K562 (cell line): ENCODE results near the gene WWOX. TPM values are rescaled to one million over a fixed set of nuclear protein-coding genes. Genes with fewer than 3 reads are reported as not detected.

ENCODE experiments used
- ATAC-seq: fragments of 200-7000 bp; cut with Tn5 transposase; 3 replicates; pipeline ENCODE4 v1.9.1; 2020; ENCODE audit warnings: moderate library complexity
- BruUV-seq: library from RNA; stranded (reverse); fragments of 400-500 nt; replicated peaks from 2 replicates; lab custom pipeline; 2021; lab: Mats Ljungman, UMichigan
- CTCF ChIA-PET: fragments of 300-600 bp; formaldehyde crosslinking; extraction: SDS; loops from one replicate; lab custom pipeline; 2021; ENCODE audit warnings: low intra/inter-chr PET ratio; lab: Yijun Ruan, JAX
- POLR2A ChIA-PET: fragments of 300-600, 350-650 bp; sonication (Branson Sonifier 250); formaldehyde crosslinking; extraction: SDS; loops from one replicate; lab custom pipeline; 2021; ENCODE audit warnings: antibody characterized with exemption, inconsistent platforms; lab: Yijun Ruan, JAX
- DNase-seq, 4 experiments: peaks; one replicate each; pipeline versions ENCODE4 v3.0.0 to v3.0.0-alpha.2; 2011 to 2018; ENCODE audit warnings: low spot score in 3 of 4, mixed read lengths in 3 of 4; ENCODE audit errors: extremely low read depth in 1 of 4
- FAIRE-seq: peaks from 2 replicates; lab custom pipeline; 2011; peaks lifted over from hg19 to GRCh38; lab: Jason Lieb, UNC
- H2AFZ ChIP-seq: 2 replicates; pipeline ENCODE4 v1.6.0; 2011; ENCODE audit warnings: low read depth, low read length, control low read depth, inconsistent platforms
- H3K27ac ChIP-seq: fragments of 200-600 bp; 3 replicates; pipeline ENCODE4 v1.8.0; 2011; ENCODE audit warnings: low read depth, mild to moderate bottlenecking, control low read depth, inconsistent platforms, low read length, moderate library complexity, mixed read lengths; ENCODE audit errors: extremely low read depth
- H3K27me3 ChIP-seq, 2 experiments: fragments of 300-600 bp in 1 of 2; 2 replicates in 1 of 2; 3 replicates in 1 of 2; pipeline versions ENCODE4 v1.6.0 to v1.8.0; 2011; ENCODE audit warnings: inconsistent platforms in 2 of 2, low read length in 2 of 2, mild to moderate bottlenecking in 1 of 2, mixed read lengths in 1 of 2, moderate library complexity in 1 of 2; ENCODE audit not compliant: control insufficient read depth in 2 of 2, insufficient read depth in 2 of 2
- H3K36me3 ChIP-seq: fragments of 300-600 bp; 3 replicates; pipeline ENCODE4 v1.8.0; 2011; ENCODE audit warnings: mild to moderate bottlenecking, low read length, inconsistent platforms; ENCODE audit not compliant: control insufficient read depth, insufficient read depth
- H3K4me1 ChIP-seq, 2 experiments: fragments of 200-600 bp in 1 of 2; replicated peaks in 1 of 2; 2 replicates in 1 of 2; 3 replicates in 1 of 2; pipeline versions ENCODE4 v1.5.1 to v1.8.0; 2011; ENCODE audit warnings: inconsistent platforms in 2 of 2, low read length in 2 of 2, mild to moderate bottlenecking in 1 of 2, mixed read lengths in 1 of 2, moderate library complexity in 1 of 2; ENCODE audit not compliant: control insufficient read depth in 2 of 2, insufficient read depth in 2 of 2
- H3K4me2 ChIP-seq: 2 replicates; pipeline ENCODE4 v1.6.1; 2011; ENCODE audit warnings: low read length, control low read depth, inconsistent platforms, mixed read lengths; ENCODE audit not compliant: insufficient read depth
- H3K4me3 ChIP-seq: fragments of 200-600 bp; sonication (generic), shearing (Covaris generic); 2 replicates; pipeline ENCODE4 v1.5.1; 2016; ENCODE audit warnings: control low read depth, inconsistent platforms
- H3K79me2 ChIP-seq: fragments of 200-600 bp; 3 replicates; pipeline ENCODE4 v1.8.0; 2011; ENCODE audit warnings: low read length, inconsistent platforms; ENCODE audit not compliant: control insufficient read depth, insufficient read depth
- H3K9ac ChIP-seq, 2 experiments: 2 replicates each; pipeline versions ENCODE4 v1.6.0 to v1.6.1; 2011; ENCODE audit warnings: low read depth in 2 of 2, low read length in 2 of 2, control low read depth in 1 of 2, inconsistent platforms in 1 of 2, mild to moderate bottlenecking in 1 of 2, mixed read lengths in 1 of 2; ENCODE audit not compliant: insufficient read depth in 1 of 2
- H3K9me1 ChIP-seq: one replicate; pipeline ENCODE4 v1.6.0; 2011; ENCODE audit warnings: inconsistent platforms, mild to moderate bottlenecking, low read length, moderate library complexity; ENCODE audit not compliant: control insufficient read depth, insufficient read depth
- H3K9me3 ChIP-seq: replicated peaks from 2 replicates; pipeline ENCODE4 v1.5.1; 2011; ENCODE audit warnings: low read depth, low read length, inconsistent platforms; ENCODE audit not compliant: control insufficient read depth, insufficient read depth
- H4K20me1 ChIP-seq: replicated peaks from 2 replicates; pipeline ENCODE4 v1.6.1; 2011; ENCODE audit warnings: low read length, inconsistent platforms, mixed read lengths; ENCODE audit not compliant: control insufficient read depth, insufficient read depth
- BCL6 ChIP-seq: fragments of 250-450 bp; sonication (Bioruptor Pico); IDR thresholded peaks from 2 replicates; pipeline ENCODE4 v1.4.0; 2020
- BRD9 ChIP-seq: fragments of 450-650 bp; IDR thresholded peaks from 2 replicates; pipeline ENCODE4 v1.6.1; 2018; ENCODE audit warnings: low read depth; ENCODE audit not compliant: partially characterized antibody
- ESRRB ChIP-seq: fragments of 250-450 bp; sonication (Bioruptor Pico); IDR thresholded peaks from 2 replicates; pipeline ENCODE4 v1.5.0; 2020; ENCODE audit warnings: mild to moderate bottlenecking, moderate library complexity, borderline replicate concordance
- ETV5 ChIP-seq: sonication (generic); formaldehyde crosslinking; IDR thresholded peaks from 2 replicates; pipeline ENCODE4 v1.4.0; 2020; ENCODE audit warnings: low read depth, mild to moderate bottlenecking, missing genetic modification reagents
- PHF20 ChIP-seq: fragments of 450-650 bp; IDR thresholded peaks from 2 replicates; pipeline ENCODE4 v1.6.1; 2018; ENCODE audit not compliant: partially characterized antibody
- TGIF2 ChIP-seq: sonication (generic); formaldehyde crosslinking; IDR thresholded peaks from 2 replicates; pipeline ENCODE4 v1.8.1; 2022; ENCODE audit warnings: mild to moderate bottlenecking, missing genetic modification reagents, moderate library complexity
- ZNF408 ChIP-seq: fragments of 250-450 bp; sonication (Bioruptor Pico); IDR thresholded peaks from 2 replicates; pipeline ENCODE4 v1.4.0; 2020; ENCODE audit warnings: low read depth, mild to moderate bottlenecking, moderate library complexity
- WGBS: fragments of 100-300 bp; shearing (Covaris generic); methylation state at CpG from one replicate; pipeline ENCODE4 v1.1.6; 2016; ENCODE audit warnings: low coverage, mixed read lengths; ENCODE audit not compliant: insufficient coverage; ENCODE audit errors: missing lambda C conversion rate; 5-methylcytosine and 5-hydroxymethylcytosine counted together
- in situ Hi-C: fragments of 300-500 bp; cut with MboI; formaldehyde crosslinking; loops from 4 replicates; pipeline ENCODE4 v1.15.0; 2018; ENCODE audit warnings: inconsistent platforms, mixed read lengths
- intact Hi-C: fragments of 100-400 bp; cut with micrococcal nuclease; formaldehyde crosslinking; loops from 2 replicates; pipeline ENCODE4 v1.14.2; 2022
- polyA plus RNA-seq, 8 experiments: library from polyadenylated mRNA; depleted of rRNA in 4 of 8; stranded (reverse) in 5 of 8; unstranded in 3 of 8; fragments of >200 nt; fragmentation: Nextera tagmentation in 2 of 8; fragmentation: Illumina TruSeq in 1 of 8; extraction: Ambion mirVana in 2 of 8; extraction: Trizol in 1 of 8; gene quantifications; 2 replicates each; pipeline versions ENCODE4 v1.2.1 to v1.2.3, GENCODE V29; 2011 to 2014; ENCODE audit warnings: inconsistent platforms in 1 of 8, missing spikeins in 1 of 8
- total RNA-seq, 7 experiments: library from RNA; depleted of rRNA in 6 of 7; stranded (reverse); fragments of >200 nt in 6 of 7; fragmentation: Illumina TruSeq in 2 of 7; extraction: Trizol in 2 of 7; gene quantifications; 2 replicates each; pipeline versions ENCODE4 v1.2.1 to v1.2.3, GENCODE V29; 2011 to 2021; ENCODE audit warnings: low replicate concordance in 1 of 7
- TF ChIP-seq, protein P1 (sequence below): fragments of 450-650 bp; IDR thresholded peaks from 2 replicates; pipeline ENCODE4 v1.6.1; 2016; ENCODE audit warnings: mild to moderate bottlenecking
- TF ChIP-seq, protein P2 (sequence below): IDR thresholded peaks from 2 replicates; pipeline ENCODE4 v1.6.1; 2016; ENCODE audit warnings: missing genetic modification characterization, missing compliant biosample characterization
- TF ChIP-seq, protein P3 (sequence below): fragments of 250-450 bp; sonication (Bioruptor Pico); IDR thresholded peaks from 2 replicates; pipeline ENCODE4 v1.4.0; 2020

WWOX gene
- total and polyA plus RNA-seq, 9 of the 15 experiments (the other 6 are each of a cell fraction or from before 2014, with no cell fraction given): 1.6 to 22.7 (median 8.1) TPM

DNA sequence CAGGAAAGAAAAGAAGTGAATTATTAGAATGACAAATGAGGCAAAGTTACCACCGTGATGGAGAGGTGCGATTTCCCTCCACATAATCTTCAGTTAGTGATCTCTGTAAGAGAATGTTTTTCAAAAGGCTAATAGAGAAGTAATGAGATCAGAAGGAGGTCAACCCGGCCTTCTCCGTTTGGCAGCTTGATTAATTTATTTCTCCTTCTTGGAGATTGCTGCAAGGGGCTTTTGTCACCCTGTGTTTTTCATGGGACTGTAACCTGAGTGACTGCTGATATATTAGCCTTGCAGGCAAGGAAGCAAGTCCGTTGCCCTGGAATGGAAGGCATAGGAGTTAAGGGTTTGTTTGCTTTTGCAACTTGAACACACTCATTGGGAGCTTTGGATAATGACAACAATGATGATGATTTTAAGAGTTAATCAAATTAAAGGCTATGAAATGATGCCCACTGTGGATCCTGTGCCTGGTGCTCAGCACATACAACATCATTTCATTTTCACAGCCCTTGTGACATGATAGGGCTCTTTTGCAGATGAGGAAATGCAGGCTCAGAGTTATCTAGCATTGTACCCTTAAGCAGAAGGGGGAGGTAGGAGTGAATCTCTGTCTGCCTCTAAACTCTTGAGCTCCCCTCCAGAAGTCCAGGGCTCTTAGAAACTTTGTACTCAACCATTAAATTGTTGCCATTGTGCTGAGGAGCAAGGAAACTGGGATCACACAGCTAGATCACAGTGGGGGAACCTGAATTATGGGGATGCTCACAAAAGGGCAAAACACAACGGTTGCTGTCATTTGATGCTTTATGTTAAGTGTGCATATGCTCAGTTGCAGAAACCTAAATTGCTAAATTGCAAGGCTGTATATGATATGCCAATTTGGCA is 226.3 kb downstream of the WWOX start (continued):
- TF ChIP-seq, protein P1, sequence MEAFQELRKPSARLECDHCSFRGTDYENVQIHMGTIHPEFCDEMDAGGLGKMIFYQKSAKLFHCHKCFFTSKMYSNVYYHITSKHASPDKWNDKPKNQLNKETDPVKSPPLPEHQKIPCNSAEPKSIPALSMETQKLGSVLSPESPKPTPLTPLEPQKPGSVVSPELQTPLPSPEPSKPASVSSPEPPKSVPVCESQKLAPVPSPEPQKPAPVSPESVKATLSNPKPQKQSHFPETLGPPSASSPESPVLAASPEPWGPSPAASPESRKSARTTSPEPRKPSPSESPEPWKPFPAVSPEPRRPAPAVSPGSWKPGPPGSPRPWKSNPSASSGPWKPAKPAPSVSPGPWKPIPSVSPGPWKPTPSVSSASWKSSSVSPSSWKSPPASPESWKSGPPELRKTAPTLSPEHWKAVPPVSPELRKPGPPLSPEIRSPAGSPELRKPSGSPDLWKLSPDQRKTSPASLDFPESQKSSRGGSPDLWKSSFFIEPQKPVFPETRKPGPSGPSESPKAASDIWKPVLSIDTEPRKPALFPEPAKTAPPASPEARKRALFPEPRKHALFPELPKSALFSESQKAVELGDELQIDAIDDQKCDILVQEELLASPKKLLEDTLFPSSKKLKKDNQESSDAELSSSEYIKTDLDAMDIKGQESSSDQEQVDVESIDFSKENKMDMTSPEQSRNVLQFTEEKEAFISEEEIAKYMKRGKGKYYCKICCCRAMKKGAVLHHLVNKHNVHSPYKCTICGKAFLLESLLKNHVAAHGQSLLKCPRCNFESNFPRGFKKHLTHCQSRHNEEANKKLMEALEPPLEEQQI: no peak
- TF ChIP-seq, protein P2, sequence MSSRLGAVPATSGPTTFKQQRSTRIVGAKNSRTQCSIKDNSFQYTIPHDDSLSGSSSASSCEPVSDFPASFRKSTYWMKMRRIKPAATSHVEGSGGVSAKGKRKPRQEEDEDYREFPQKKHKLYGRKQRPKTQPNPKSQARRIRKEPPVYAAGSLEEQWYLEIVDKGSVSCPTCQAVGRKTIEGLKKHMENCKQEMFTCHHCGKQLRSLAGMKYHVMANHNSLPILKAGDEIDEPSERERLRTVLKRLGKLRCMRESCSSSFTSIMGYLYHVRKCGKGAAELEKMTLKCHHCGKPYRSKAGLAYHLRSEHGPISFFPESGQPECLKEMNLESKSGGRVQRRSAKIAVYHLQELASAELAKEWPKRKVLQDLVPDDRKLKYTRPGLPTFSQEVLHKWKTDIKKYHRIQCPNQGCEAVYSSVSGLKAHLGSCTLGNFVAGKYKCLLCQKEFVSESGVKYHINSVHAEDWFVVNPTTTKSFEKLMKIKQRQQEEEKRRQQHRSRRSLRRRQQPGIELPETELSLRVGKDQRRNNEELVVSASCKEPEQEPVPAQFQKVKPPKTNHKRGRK (tag): no peak

DNA sequence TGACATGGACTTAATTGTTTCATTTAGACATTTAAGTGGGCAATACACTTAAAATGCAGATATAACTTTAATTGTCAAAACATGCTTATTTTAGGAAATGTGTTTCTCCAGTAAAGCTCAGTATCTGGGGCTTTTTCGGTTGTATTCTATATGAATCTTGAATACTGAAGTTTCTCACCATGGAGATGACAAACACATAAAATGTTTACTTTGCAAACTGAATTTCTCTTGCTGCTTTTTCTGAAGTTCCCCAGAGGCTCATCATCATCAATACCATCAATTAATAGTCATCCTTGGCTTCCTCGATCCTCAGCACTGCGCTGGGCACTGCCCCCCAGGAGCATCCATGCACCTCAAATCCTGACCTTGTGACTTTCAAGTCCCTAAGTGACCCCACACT is 227.3 kb downstream of the WWOX start:
- Histone ChIP-seq H3K27me3 (peaks cover under 1 to 8% of the 10 kb centered on the region in 2 experiments; a peak in 2 of 5 replicates), H3K4me3 (no peak overlapping the region), H3K36me3 (no peaks in the 10 kb centered on the region), H3K79me2 (no peaks in the 10 kb centered on the region), H3K4me2 (no peak overlapping the region), H4K20me1 (0 out of 2 replicates have a peak, but pooled peaks cover 5% of the 10 kb centered on the region), H3K27ac (no peak overlapping the region), H3K9me1 (no peaks in the 10 kb centered on the region), H2AFZ (no peak overlapping the region), H3K4me1 (no peaks in the 10 kb centered on the region), H3K9ac (no peak overlapping the region), H3K9me3 (no peaks in the 10 kb centered on the region)
- 2% methylated on average over 3 of the region's 3 CpGs for WGBS
- in situ Hi-C loops (no loop called here), intact Hi-C loops (no loop called here)
- no TSS peak for BruUV-seq
- peak in 2 of 4 experiments; percentile 2 for DNase-seq
- ChIA-PET CTCF (no interaction called here), POLR2A (no interaction called here)
- no peak for FAIRE-seq
- no peak for ATAC-seq
- TF ChIP-seq, protein P3, sequence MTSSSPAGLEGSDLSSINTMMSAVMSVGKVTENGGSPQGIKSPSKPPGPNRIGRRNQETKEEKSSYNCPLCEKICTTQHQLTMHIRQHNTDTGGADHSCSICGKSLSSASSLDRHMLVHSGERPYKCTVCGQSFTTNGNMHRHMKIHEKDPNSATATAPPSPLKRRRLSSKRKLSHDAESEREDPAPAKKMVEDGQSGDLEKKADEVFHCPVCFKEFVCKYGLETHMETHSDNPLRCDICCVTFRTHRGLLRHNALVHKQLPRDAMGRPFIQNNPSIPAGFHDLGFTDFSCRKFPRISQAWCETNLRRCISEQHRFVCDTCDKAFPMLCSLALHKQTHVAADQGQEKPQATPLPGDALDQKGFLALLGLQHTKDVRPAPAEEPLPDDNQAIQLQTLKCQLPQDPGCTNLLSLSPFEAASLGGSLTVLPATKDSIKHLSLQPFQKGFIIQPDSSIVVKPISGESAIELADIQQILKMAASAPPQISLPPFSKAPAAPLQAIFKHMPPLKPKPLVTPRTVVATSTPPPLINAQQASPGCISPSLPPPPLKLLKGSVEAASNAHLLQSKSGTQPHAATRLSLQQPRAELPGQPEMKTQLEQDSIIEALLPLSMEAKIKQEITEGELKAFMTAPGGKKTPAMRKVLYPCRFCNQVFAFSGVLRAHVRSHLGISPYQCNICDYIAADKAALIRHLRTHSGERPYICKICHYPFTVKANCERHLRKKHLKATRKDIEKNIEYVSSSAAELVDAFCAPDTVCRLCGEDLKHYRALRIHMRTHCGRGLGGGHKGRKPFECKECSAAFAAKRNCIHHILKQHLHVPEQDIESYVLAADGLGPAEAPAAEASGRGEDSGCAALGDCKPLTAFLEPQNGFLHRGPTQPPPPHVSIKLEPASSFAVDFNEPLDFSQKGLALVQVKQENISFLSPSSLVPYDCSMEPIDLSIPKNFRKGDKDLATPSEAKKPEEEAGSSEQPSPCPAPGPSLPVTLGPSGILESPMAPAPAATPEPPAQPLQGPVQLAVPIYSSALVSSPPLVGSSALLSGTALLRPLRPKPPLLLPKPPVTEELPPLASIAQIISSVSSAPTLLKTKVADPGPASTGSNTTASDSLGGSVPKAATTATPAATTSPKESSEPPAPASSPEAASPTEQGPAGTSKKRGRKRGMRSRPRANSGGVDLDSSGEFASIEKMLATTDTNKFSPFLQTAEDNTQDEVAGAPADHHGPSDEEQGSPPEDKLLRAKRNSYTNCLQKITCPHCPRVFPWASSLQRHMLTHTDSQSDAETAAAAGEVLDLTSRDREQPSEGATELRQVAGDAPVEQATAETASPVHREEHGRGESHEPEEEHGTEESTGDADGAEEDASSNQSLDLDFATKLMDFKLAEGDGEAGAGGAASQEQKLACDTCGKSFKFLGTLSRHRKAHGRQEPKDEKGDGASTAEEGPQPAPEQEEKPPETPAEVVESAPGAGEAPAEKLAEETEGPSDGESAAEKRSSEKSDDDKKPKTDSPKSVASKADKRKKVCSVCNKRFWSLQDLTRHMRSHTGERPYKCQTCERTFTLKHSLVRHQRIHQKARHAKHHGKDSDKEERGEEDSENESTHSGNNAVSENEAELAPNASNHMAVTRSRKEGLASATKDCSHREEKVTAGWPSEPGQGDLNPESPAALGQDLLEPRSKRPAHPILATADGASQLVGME (CRISPR knock-in tag): no peak
- TF ChIP-seq ETV5: no peak
- TF ChIP-seq ZNF408: no peak
- TF ChIP-seq TGIF2 (CRISPR knock-in tag): no peak
- TF ChIP-seq BCL6 (CRISPR knock-in tag): no peak
- TF ChIP-seq PHF20: no peak
- TF ChIP-seq ESRRB: no peak
- no peak for TF ChIP-seq BRD9
